Measurements from ENCODE around the gene FOXRED1.

Gene FOXRED1

DNA sequence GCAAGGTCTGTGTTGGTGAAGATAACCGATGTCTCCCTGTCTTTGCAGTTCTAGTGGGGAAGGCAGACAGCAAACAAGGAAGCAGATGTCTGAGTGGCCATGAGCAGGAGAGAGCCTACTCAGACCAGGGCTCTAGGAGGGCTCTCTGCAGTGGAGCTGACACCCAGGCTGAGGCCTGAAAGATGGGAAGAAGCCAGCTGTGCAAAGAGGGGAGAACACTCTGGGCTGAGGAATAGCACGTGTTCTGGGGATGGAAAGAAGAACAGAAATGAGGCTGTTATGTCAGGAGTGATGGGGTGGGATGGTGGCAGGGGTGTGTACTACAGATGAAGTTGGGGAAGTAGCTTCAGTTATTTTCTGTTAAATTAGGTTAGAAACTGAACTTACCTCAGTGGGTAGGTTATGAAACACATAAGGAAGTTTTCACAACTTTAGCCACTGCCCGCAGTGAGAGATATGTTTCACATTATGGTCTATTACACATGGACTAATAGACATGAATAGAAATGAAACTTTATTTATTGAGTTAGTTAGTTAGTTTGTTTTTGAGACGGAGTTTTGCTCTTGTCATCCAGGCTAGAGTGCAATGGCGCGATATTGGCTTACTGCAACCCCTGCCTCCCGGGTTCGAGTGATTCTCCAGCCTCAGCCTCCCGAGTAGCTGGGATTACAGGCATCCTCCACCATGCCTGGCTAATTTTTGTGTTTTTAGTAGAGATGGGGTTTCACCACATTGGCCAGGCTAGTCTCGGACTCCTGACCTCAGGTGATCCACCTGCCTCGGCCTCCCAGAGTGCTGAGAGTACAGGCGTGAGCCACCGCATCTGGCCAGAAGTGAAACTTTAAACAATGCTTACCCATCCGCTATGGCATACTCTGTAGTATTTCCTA, 42.7 kb downstream of the FOXRED1 start:
- Histone ChIP-seq H3K27ac (ENCODE audit: low read length) (peak overlapping the region; percentile 51; the same call in 1 of the 2 replicates), H3K27me3 (ENCODE audit: insufficient read depth, low read length, poor library complexity) (no peaks in the 10 kb centered on the region), H3K4me1 (ENCODE audit: insufficient read depth, low read length) (peaks cover 11% of the 10 kb centered on the region), H3K36me3 (ENCODE audit: insufficient read depth, low read length) (peaks cover 30% of the 10 kb centered on the region), H3K79me2 (ENCODE audit: insufficient read depth, low read length) (peaks cover 9% of the 10 kb centered on the region), H3K9me3 (ENCODE audit: insufficient read depth, low read length, severe bottlenecking) (no peaks in the 10 kb centered on the region), H3K4me3 (ENCODE audit: low read depth in 1 of 2, low read length in 2 of 2) (no peak overlapping the region), H4K20me1 (ENCODE audit: insufficient read depth, low read length) (no peaks in the 10 kb centered on the region), H3K9ac (ENCODE audit: low read depth, low read length) (no peak overlapping the region), H3K4me2 (ENCODE audit: insufficient read depth, low read length) (no peak overlapping the region), H2AFZ (ENCODE audit: low read depth, low read length) (no peak overlapping the region)
- TF ChIP-seq EZH2 (IDR thresholded peaks at IDR 0.05; ENCODE audit: borderline replicate concordance, low read depth, low read length, severe bottlenecking), result no peak
- TF ChIP-seq, protein P1, sequence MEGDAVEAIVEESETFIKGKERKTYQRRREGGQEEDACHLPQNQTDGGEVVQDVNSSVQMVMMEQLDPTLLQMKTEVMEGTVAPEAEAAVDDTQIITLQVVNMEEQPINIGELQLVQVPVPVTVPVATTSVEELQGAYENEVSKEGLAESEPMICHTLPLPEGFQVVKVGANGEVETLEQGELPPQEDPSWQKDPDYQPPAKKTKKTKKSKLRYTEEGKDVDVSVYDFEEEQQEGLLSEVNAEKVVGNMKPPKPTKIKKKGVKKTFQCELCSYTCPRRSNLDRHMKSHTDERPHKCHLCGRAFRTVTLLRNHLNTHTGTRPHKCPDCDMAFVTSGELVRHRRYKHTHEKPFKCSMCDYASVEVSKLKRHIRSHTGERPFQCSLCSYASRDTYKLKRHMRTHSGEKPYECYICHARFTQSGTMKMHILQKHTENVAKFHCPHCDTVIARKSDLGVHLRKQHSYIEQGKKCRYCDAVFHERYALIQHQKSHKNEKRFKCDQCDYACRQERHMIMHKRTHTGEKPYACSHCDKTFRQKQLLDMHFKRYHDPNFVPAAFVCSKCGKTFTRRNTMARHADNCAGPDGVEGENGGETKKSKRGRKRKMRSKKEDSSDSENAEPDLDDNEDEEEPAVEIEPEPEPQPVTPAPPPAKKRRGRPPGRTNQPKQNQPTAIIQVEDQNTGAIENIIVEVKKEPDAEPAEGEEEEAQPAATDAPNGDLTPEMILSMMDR (IDR thresholded peaks at IDR 0.05; ENCODE audit: borderline replicate concordance, extremely low read depth, low read length, poor library complexity, severe bottlenecking), result no peak
- DNase-seq (no peak), ATAC-seq (ENCODE audit: insufficient read depth, low read depth) (no peak)

DNA sequence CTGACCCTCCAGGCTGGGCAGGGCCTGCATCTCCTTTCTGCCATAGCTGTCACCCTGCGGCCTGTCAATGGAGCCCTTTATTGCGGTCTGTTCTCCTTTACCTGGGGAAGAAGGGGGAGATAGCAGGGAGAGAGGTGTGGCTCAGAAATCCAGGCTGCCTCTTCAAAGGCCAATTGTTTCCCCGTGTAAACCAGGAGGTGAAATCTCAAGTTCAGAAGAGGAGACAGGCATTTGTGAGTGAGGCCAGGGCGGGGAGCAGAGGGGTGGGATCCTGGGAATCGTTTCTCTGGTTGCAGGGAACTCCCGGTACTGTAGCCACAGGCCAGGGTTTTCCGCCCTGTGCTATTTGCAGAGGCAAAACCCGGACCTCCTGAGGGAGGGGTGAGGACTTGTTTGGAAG, 44.0 kb downstream of the FOXRED1 start:
- no peak overlapping the region for H3K4me3 ChIP-seq (ENCODE audit: low read depth in 1 of 2, low read length in 2 of 2)
- no peak overlapping the region for H2AFZ ChIP-seq (ENCODE audit: low read depth, low read length)
- no peaks in the 10 kb centered on the region for H3K9me3 ChIP-seq (ENCODE audit: insufficient read depth, low read length, severe bottlenecking)
- H4K20me1 ChIP-seq (ENCODE audit: insufficient read depth, low read length), result no peaks in the 10 kb centered on the region
- peaks cover 27% of the 10 kb centered on the region for H3K36me3 ChIP-seq (ENCODE audit: insufficient read depth, low read length)
- H3K79me2 ChIP-seq (ENCODE audit: insufficient read depth, low read length), result peaks cover 9% of the 10 kb centered on the region
- no peak overlapping the region for H3K9ac ChIP-seq (ENCODE audit: low read depth, low read length)
- no peak for TF ChIP-seq EZH2 (IDR thresholded peaks at IDR 0.05; ENCODE audit: borderline replicate concordance, low read depth, low read length, severe bottlenecking)
- TF ChIP-seq, protein P1 (IDR thresholded peaks at IDR 0.05; ENCODE audit: borderline replicate concordance, extremely low read depth, low read length, poor library complexity, severe bottlenecking), result no peak
- H3K4me2 ChIP-seq (ENCODE audit: insufficient read depth, low read length), result no peak overlapping the region
- no peak overlapping the region for H3K27ac ChIP-seq (ENCODE audit: low read length)
- H3K27me3 ChIP-seq (ENCODE audit: insufficient read depth, low read length, poor library complexity), result no peaks in the 10 kb centered on the region
- ATAC-seq (ENCODE audit: insufficient read depth, low read depth), result no peak
- peaks cover 17% of the 10 kb centered on the region for H3K4me1 ChIP-seq (ENCODE audit: insufficient read depth, low read length)
- no peak for DNase-seq

DNA sequence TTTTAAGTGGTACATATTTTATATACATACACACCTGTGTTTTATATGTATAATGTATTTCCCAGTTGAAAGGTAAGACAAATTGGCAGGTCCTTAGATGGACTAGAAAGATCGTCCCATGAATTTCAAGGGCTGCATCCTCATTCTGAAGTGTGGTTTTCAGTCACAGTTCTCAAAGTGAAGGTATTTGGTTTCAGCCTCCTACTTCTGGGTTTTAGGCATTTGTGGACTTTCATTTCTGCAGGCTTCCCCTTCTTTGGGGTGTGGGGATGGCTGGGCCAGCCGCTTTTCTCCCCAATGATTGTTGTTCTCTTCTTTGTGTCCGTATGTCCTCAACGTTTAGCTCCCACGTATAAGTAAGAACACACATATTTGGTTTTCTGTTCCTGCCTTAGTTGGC, 44.9 kb downstream of the FOXRED1 start:
- H3K27ac ChIP-seq (ENCODE audit: low read length), result peak overlapping the region; percentile 10; the same call in 1 of the 2 replicates
- H3K9me3 ChIP-seq (ENCODE audit: insufficient read depth, low read length, severe bottlenecking), result no peaks in the 10 kb centered on the region
- H2AFZ ChIP-seq (ENCODE audit: low read depth, low read length), result no peak overlapping the region
- no peak overlapping the region for H3K4me3 ChIP-seq (ENCODE audit: low read depth in 1 of 2, low read length in 2 of 2)
- DNase-seq (no peak), ATAC-seq (ENCODE audit: insufficient read depth, low read depth) (no peak)
- no peaks in the 10 kb centered on the region for H4K20me1 ChIP-seq (ENCODE audit: insufficient read depth, low read length)
- peaks cover 26% of the 10 kb centered on the region for H3K4me1 ChIP-seq (ENCODE audit: insufficient read depth, low read length)
- peaks cover 9% of the 10 kb centered on the region for H3K79me2 ChIP-seq (ENCODE audit: insufficient read depth, low read length)
- no peaks in the 10 kb centered on the region for H3K27me3 ChIP-seq (ENCODE audit: insufficient read depth, low read length, poor library complexity)
- H3K9ac ChIP-seq (ENCODE audit: low read depth, low read length), result no peak overlapping the region
- no peak overlapping the region for H3K4me2 ChIP-seq (ENCODE audit: insufficient read depth, low read length)
- peaks cover 24% of the 10 kb centered on the region for H3K36me3 ChIP-seq (ENCODE audit: insufficient read depth, low read length)
- TF ChIP-seq EZH2 (IDR thresholded peaks at IDR 0.05; ENCODE audit: borderline replicate concordance, low read depth, low read length, severe bottlenecking), result no peak
- TF ChIP-seq, protein P1 (IDR thresholded peaks at IDR 0.05; ENCODE audit: borderline replicate concordance, extremely low read depth, low read length, poor library complexity, severe bottlenecking), result no peak
